ENCODE measurements around the gene CHMP3.
"Not testable (repeated sequence)": the region's sequence is repeated elsewhere in the genome, so short reads cannot be mapped to it uniquely, and the experiment has no call there.

The CHMP3 gene

DNA sequence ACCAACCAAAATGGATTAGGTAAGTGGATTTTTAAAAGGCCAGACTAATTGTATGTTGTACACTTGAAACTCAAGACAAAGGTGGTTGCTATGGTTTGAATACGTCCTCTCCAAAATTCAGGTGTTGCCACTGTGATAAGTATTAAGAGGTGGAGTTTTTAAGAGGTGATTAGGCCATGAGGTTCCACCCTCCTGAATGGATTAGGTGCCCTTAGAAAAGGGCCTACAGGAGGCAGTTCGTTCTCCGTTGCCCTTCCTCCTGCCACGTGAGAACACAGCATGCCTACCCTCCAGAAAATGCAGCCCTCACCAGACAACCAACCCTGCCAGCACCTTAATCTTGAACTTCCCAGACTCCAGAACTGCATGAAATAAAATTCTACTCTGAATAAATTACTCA is 51.2 kb downstream of the CHMP3 start:
- DNase-seq (ENCODE audit: low read depth, low spot score) = no peak

DNA sequence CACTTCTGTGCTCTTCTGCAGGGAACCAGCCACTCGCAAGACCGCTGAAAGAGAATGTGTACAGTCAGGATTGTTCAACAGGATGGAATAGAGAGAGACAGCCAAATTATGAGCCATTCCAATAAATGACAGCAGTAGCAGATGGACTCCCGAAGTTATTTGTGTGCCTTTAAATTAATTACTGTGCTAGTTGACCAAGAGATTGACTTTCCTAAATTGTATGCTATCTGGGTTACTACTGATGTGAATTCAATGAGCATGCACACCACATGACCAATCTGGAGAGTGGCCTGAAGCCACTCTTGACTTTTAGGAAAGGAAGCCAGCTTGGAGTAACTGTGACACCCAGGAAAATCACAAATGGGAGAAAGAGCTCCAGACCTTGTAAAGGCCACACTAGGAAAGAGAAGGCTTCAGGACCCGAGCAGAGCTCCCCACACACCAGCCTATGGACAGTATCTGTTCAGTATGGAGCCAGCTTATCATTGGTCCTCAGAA is 52.8 kb downstream of the CHMP3 start:
- DNase-seq (ENCODE audit: low read depth, low spot score) = no peak

GRCh38 chr2:86507600-86507999 is 55.6 kb downstream of the CHMP3 start:
- no peak for DNase-seq (ENCODE audit: low read depth, low spot score)

GRCh38 chr2:86500325-86501083 is 62.7 kb downstream of the CHMP3 start:
- DNase-seq (ENCODE audit: low read depth, low spot score) = no peak

GRCh38 chr2:86499326-86499725 is 63.9 kb downstream of the CHMP3 start:
- DNase-seq (ENCODE audit: low read depth, low spot score) = no peak

DNA sequence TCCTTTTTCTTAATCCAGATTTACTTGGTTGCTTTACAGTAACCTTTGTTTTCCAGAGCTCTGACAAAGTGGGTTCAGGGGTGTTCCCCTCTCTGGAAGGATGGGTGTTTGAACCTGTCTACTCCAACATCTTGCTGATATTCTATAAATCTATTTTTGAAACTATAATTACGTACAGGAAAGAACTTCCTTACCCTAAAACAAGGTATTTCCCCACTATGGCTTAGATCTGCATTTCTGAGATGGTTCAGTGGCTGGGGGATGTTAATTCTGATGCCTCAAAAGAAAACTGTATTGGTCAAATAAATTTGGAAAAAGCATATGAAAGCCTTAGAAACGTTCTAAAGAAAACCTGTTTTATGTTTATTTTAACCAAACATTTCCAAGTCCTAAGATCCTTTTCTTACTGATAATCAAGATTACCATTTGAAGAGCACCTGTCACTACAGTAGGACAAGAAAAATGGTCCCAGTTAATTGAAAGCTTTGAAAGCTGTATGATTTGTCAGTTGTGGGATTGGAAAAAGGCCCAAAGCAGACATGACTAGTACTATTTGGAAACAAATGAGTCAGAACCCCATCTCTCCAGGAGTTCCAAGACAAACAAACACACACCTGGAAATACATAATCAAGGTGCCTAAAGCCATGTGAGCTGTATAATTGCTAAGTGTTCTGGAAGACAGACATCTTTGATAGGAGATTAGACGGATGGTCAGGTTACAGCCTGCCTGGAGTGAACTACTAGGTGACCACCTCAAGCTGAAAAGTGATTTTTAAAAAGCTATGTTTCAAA is 64.6 kb downstream of the CHMP3 start:
- no peak for DNase-seq (ENCODE audit: low read depth, low spot score)

DNA sequence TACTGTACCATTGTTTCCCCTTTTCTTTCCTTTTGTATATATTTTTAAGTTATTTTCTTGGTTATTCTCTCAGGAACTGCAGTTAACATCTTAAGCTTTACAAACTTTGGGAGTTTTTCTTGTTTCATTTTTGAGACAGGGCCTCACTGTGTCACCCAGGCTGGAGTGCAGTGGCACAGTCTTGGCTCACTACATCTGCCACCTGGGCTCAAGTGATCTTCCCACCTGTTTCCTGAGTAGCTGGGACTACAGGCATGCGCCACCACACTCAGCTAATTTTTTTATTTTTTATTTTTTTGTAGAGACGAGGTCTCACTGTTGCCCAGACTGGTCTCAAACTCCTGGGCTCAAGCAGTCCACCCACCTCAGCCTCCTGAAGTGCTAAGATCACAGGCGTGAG is 66.9 kb downstream of the CHMP3 start:
- DNase-seq (ENCODE audit: low read depth, low spot score) = not testable (repeated sequence)

DNA sequence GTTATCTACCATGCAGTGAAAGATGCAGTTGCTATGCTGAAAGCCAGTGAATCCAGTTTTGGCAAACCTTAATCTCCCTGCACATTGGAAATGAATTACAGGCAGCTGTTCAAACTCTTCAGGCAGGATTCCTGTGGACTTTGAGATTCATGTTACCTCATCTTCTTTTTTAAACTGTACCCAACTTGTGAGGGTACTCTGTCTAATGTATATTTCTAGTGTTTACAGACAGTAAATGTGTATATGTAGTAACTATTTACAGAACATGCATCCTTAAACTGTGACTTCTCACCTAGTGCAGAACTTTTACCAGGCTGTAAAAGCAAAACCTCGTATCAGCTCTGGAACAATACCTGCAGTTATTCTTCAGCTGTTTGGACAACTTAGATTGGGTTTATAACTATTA is 71.2 kb downstream of the CHMP3 start:
- DNase-seq (ENCODE audit: low read depth, low spot score) = no peak

DNA sequence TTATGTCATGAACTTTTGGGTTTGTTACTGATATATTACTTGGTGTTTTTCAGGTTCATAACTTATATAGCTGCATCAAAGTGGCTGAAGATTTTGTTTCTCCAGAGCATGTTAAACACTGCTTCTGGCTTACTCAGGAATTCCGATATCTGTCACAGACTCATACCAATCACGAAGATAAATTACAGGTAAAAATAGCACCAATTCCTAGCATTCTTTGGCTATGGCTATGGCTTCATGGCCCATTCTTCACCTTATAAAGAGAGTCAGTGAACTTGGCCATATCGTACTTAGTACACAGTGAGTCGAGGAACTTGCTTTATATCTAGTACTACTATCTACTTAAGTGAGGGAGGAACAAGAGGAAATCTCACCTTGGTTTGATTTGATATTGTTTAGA is 72.2 kb downstream of the CHMP3 start:
- no peak for DNase-seq (ENCODE audit: low read depth, low spot score)

DNA sequence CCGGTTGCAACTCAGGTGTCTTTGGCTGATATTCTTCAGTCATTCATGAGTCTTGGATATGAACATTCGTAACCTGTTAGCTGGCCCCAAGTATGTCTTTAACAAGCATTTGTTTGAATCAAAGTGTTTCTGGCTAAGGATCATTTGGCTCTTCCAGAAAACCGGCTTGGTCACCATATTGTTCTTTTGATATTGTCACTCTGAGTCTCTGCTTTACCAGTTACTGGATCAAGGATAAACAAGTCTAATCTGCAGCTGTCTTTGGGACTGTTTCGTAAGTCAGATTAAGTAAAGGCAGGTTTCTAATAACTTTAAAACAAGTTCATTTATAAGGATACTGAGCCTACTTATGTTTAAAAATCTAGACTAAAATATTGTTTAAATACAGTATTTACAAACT is 73.0 kb downstream of the CHMP3 start:
- no peak for DNase-seq (ENCODE audit: low read depth, low spot score)

GRCh38 chr2:86489542-86489941 is 73.7 kb downstream of the CHMP3 start:
- no peak for DNase-seq (ENCODE audit: low read depth, low spot score)

GRCh38 chr2:86488561-86489250 is 74.5 kb downstream of the CHMP3 start:
- DNase-seq (ENCODE audit: low read depth, low spot score) = no peak

DNA sequence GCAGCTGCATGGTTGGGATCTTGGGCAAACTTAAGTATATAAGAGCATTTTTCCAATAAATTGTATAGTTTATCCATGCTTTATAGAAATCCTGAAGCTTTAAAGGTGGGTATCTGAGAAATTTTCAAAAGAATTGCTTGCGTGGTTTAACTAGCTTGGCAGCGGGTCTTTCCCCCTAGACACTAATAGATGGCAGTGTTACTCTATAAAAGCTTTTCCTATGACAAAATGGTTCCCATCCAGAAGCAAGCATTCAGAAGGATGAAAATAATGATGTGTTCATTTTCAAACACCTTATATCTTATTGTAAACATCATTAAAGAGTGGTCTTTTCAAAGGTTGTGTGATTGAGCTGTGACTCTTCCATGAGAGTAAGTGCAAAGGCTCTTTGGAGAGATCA is 76.2 kb downstream of the CHMP3 start:
- no peak for DNase-seq (ENCODE audit: low read depth, low spot score)

DNA sequence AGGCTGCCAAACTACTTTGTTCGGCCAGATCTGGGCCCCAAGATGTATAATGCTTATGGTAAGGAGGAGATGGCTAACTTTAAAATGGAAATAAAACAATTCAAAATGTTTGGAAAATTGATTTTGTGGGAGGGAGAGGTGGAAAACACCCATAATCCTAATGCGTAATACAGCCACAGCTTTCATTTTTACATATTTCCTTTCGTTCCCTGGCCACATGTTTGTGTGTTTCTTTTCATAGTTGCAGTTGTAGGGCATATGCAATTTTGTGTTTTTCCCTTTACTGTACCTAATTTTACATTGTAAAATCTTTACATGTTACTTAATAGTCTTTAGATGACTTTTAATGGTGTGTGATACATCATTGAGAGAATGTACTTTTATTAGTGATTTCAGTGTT is 77.4 kb downstream of the CHMP3 start:
- DNase-seq (ENCODE audit: low read depth, low spot score) = no peak

GRCh38 chr2:86485103-86485502 is 78.1 kb downstream of the CHMP3 start:
- DNase-seq (ENCODE audit: low read depth, low spot score) = no peak

DNA sequence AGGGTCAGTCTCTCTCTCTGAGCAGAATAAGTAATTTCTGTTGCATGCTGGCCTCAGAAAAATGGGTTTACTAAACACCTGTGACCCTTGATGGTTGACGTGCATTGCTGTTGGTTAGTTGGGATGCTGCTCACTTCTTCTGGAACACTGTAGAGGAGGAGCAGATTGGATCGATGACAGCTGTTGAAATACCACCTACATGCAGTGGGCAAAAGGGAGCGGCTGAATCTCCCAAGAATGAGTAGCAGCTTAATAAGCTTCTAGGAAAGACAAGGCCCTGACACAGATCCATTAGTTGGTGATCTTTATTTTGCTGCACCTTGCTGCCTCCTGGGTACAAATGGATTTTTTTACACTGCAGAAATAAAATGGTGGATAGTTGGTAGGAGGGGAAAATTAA is 78.9 kb downstream of the CHMP3 start:
- DNase-seq (ENCODE audit: low read depth, low spot score) = no peak

DNA sequence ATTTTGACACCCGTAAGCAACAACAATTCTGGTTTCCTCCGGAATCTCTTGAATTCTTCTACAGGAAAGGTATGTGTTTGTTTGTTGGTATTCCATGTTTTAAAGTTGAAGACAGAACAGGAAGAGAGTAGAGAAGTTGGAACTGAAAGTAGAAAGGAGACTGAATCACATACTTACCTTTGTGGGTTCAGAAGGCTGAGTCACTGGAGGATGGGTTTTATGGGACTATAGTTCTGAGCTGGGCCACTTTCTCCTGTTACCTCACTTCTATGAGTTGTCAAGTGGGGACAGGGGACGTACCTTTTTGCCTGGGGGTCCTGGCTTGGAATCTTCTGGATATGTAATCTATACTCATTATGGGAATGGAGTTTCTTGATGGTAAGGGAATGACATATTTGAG is 81.2 kb downstream of the CHMP3 start:
- no peak for DNase-seq (ENCODE audit: low read depth, low spot score)

GRCh38 chr2:86480105-86480504 is 83.1 kb downstream of the CHMP3 start:
- DNase-seq (ENCODE audit: low read depth, low spot score) = no peak

DNA sequence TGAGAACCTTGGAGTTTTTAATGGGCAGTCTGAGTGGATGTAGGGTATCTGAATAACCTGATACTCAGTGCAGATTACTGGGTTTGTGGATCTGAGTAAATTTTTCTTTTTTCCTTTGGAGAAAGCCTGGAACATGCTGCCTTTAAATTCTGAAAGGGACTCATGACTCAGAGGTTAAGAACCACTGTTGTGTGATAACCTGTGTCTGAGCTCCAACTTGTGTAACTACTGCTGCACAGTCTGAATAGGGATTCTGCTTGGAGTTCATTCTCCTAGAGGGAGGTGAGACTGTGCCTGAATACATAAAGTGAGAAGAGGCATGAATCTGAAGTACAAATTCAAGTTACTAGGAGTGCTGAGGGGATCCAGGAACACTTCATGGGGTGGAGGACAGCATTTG is 85.9 kb downstream of the CHMP3 start:
- no peak for DNase-seq (ENCODE audit: low read depth, low spot score)

DNA sequence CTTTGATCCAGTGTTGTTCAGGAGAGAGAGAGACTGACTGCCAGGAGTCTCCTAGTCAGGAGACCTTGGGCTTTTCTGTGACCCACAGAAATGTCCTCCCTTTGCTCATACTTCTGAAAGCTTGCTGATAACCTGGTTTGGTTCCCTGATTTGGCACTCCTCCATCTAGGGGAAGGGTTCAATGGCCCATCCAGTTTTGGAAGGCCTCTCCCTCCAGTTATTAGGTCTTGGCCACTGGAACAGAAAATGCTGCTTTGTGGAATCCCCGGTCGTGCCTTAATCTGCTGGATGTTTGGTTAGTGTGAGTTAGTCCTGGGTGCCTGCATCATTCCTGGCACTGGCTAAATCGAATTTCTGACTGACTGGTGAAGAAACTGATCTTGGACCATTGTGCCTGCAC is 86.3 kb downstream of the CHMP3 start:
- DNase-seq (ENCODE audit: low read depth, low spot score) = no peak

DNA sequence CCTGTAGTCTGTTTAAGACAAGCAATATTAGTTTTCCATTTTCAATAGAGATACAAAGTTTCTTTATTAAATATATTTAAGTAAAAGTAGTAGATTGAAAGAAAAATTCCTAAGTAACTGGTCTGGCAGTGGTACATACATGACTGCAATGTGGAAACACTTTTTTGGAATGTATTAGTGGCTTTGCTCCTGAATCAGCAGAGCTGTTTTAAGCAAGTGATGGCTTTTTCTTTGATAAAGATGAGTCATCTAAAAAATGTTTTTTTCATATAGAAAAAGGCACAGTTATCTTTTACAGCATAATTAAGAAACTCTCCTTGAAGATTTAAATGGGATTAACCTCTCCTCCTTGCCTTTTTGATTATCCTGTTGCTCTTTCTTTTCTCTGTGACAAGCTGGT is 87.2 kb downstream of the CHMP3 start:
- DNase-seq (ENCODE audit: low read depth, low spot score) = no peak

- DNase-seq (ENCODE audit: low read depth, low spot score) = no peak
Measured at GRCh38 chr2:86471637-86472036, 91.6 kb downstream of the CHMP3 start.
